ENCODE data around the gene GREB1. TPM values are rescaled to one million over a fixed set of nuclear protein-coding genes. Genes with fewer than 3 reads are reported as not detected.
A peak's percentile ranks its signal among the peaks of the same experiment; 100 is the strongest.

Gene GREB1
- total and polyA plus RNA-seq, 2 of the 13 experiments (the other 11 are each of a cell fraction or from before 2014, with no cell fraction given): 31.3 to 61.2 TPM

DNA sequence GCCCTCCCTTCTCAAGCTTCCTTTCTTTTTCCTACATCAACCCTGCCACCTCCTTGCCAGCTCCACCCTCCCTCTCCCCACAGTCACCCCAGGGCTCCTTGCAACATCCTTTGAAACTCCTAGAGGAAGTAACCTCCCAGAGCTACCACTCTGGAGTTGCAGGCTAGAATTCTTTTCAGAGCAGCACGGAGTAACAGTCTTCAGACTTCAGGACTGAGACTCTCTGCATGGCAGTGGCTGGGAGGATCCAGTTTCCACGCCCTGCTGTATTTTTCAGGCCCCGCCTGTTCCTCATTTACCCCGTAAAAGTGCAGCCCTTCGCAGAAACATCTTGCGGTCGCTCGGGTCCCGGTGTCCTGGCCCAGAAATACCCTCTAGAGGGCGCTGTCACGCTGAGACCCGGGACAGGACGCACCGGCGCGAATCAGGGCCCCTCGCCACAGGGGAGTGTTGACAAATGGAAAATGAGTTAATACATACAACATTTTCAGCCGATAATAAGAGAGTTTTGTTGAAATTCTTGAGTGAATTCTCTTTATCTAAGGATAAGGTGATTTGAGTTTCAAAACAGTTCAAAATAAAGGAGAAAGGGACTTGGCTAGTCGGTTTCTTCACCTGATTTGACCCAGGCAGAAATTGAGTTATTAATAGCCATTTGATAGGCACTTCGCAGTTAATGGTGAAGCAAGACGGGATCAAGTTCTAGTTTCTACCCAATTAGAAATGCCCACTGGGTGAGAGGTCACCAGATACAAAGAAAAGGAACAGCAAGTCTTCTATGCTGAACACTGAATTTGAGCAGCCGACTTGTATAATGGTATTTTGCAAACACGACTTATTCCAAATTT lies 154.6 kb downstream of the GREB1 start (continued):
- TF ChIP-seq, protein P1, sequence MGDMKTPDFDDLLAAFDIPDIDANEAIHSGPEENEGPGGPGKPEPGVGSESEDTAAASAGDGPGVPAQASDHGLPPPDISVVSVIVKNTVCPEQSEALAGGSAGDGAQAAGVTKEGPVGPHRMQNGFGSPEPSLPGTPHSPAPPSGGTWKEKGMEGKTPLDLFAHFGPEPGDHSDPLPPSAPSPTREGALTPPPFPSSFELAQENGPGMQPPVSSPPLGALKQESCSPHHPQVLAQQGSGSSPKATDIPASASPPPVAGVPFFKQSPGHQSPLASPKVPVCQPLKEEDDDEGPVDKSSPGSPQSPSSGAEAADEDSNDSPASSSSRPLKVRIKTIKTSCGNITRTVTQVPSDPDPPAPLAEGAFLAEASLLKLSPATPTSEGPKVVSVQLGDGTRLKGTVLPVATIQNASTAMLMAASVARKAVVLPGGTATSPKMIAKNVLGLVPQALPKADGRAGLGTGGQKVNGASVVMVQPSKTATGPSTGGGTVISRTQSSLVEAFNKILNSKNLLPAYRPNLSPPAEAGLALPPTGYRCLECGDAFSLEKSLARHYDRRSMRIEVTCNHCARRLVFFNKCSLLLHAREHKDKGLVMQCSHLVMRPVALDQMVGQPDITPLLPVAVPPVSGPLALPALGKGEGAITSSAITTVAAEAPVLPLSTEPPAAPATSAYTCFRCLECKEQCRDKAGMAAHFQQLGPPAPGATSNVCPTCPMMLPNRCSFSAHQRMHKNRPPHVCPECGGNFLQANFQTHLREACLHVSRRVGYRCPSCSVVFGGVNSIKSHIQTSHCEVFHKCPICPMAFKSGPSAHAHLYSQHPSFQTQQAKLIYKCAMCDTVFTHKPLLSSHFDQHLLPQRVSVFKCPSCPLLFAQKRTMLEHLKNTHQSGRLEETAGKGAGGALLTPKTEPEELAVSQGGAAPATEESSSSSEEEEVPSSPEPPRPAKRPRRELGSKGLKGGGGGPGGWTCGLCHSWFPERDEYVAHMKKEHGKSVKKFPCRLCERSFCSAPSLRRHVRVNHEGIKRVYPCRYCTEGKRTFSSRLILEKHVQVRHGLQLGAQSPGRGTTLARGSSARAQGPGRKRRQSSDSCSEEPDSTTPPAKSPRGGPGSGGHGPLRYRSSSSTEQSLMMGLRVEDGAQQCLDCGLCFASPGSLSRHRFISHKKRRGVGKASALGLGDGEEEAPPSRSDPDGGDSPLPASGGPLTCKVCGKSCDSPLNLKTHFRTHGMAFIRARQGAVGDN (CRISPR knock-in tag; IDR thresholded peaks at IDR 0.05): peak; percentile 44; the same call in 1 of the 2 replicates
- no peak for TF ChIP-seq JUN (CRISPR knock-in tag; IDR thresholded peaks at IDR 0.05)
- no peak for TF ChIP-seq IKZF4 (CRISPR knock-in tag; IDR thresholded peaks at IDR 0.05; ENCODE audit: borderline replicate concordance, low read depth, not compliant biosample characterization)
- TF ChIP-seq ZNF781 (CRISPR knock-in tag; IDR thresholded peaks at IDR 0.05; ENCODE audit: borderline replicate concordance, not compliant biosample characterization): peak; percentile 21
- no peak for TF ChIP-seq GTF3A (CRISPR knock-in tag; conservative IDR thresholded peaks at IDR 0.05)
- TF ChIP-seq ZBTB1 (CRISPR knock-in tag; IDR thresholded peaks at IDR 0.05; ENCODE audit: borderline replicate concordance): no peak
- TF ChIP-seq, protein P2, sequence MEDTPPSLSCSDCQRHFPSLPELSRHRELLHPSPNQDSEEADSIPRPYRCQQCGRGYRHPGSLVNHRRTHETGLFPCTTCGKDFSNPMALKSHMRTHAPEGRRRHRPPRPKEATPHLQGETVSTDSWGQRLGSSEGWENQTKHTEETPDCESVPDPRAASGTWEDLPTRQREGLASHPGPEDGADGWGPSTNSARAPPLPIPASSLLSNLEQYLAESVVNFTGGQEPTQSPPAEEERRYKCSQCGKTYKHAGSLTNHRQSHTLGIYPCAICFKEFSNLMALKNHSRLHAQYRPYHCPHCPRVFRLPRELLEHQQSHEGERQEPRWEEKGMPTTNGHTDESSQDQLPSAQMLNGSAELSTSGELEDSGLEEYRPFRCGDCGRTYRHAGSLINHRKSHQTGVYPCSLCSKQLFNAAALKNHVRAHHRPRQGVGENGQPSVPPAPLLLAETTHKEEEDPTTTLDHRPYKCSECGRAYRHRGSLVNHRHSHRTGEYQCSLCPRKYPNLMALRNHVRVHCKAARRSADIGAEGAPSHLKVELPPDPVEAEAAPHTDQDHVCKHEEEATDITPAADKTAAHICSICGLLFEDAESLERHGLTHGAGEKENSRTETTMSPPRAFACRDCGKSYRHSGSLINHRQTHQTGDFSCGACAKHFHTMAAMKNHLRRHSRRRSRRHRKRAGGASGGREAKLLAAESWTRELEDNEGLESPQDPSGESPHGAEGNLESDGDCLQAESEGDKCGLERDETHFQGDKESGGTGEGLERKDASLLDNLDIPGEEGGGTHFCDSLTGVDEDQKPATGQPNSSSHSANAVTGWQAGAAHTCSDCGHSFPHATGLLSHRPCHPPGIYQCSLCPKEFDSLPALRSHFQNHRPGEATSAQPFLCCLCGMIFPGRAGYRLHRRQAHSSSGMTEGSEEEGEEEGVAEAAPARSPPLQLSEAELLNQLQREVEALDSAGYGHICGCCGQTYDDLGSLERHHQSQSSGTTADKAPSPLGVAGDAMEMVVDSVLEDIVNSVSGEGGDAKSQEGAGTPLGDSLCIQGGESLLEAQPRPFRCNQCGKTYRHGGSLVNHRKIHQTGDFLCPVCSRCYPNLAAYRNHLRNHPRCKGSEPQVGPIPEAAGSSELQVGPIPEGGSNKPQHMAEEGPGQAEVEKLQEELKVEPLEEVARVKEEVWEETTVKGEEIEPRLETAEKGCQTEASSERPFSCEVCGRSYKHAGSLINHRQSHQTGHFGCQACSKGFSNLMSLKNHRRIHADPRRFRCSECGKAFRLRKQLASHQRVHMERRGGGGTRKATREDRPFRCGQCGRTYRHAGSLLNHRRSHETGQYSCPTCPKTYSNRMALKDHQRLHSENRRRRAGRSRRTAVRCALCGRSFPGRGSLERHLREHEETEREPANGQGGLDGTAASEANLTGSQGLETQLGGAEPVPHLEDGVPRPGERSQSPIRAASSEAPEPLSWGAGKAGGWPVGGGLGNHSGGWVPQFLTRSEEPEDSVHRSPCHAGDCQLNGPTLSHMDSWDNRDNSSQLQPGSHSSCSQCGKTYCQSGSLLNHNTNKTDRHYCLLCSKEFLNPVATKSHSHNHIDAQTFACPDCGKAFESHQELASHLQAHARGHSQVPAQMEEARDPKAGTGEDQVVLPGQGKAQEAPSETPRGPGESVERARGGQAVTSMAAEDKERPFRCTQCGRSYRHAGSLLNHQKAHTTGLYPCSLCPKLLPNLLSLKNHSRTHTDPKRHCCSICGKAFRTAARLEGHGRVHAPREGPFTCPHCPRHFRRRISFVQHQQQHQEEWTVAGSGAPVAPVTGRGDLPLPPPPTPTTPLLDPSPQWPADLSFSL (CRISPR knock-in tag; IDR thresholded peaks at IDR 0.05): no peak
- no peak for TF ChIP-seq ZNF180 (CRISPR knock-in tag; IDR thresholded peaks at IDR 0.05; ENCODE audit: borderline replicate concordance, low read depth)
- TF ChIP-seq RFXAP (CRISPR knock-in tag; IDR thresholded peaks at IDR 0.05; ENCODE audit: borderline replicate concordance): no peak
- TF ChIP-seq ATF7 (IDR thresholded peaks at IDR 0.05): no peak
- TF ChIP-seq ATF7 (CRISPR knock-in tag; IDR thresholded peaks at IDR 0.05): no peak

Data from HepG2 (cell line).